Frontal cortex (tissue), 4 donors: ENCODE measurements around the gene CD81. TPM values are rescaled to one million over a fixed set of nuclear protein-coding genes. Genes with fewer than 3 reads are reported as not detected.

ENCODE experiments used
- DNase-seq, 2 donors: peaks; one replicate each; pipeline ENCODE4 v3.0.0; 2012; ENCODE audit warnings: low spot score in 2 of 2
- FAIRE-seq: peaks from 2 replicates; lab custom pipeline; 2012; peaks lifted over from hg19 to GRCh38; lab: Jason Lieb, UNC
- total RNA-seq: library from RNA; depleted of rRNA; stranded (reverse); fragments of >200 nt; gene quantifications from one replicate; pipeline ENCODE4 v1.2.3, GENCODE V29; 2014
- donor health status: control.
- donor health status: control.
- donor health status: control.

CD81 gene
- total RNA-seq, 1 donor from 2014 or later = 67.7 TPM

DNA sequence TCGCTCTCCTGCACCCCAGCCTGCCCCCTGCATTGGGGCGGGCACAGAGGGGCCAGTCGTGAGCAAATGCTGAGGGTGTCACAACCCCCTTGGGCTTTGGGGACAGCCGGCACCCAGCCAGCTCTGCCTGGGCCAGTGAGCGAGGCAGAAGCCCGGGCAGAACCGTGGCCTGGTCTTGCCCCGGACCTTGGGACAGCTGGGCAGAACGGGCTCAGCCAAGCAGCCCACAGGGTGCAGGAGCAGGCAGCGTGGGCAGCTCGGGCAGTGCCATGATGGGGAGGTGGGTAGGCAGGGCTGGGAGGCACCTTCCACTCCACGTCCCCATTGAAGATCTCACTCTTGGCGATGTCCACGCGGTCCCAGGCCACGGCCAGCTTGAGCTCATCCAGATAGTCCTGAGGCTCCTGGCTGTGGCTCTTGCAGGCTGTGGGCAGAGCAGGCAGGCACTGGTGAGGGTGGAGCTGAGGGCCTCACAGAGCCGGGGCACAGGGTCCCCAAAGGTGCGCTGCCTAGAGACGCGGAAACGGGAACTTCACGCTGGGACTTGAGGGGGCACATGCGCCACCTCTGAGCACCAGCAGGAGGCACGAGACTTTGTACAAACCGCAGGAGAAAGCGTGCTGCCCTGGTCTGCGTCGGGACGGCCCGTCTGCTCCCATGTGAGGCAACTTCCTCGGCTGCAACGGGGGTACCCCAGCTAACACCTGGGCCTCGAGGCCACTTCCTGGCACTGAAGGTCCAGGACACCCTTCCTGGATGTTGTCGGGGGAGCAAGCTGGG, 38.7 kb downstream of the CD81 start:
- FAIRE-seq (no peak), DNase-seq (no peak)

DNA sequence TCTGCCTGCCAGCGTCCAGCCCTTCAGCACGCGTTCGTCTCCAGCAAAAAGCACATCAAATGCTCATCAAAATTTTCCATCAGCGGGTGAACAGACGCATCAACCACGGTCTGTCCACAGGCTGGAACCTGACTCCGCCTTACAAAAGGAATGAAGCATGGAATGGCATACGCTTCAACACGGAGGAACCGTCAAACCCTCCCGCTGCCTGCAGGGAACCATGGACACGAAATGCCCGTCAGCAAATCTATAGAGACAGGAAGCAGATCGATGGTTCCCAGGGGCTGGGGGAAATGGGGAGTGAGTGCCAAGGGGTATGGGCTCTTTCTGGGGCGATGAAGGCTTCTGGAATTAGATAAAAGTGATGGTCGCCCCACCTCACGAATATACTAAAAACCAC, 39.7 kb downstream of the CD81 start:
- DNase-seq (no peak), FAIRE-seq (no peak)

GRCh38 chr11:2417856-2418692, 41.0 kb downstream of the CD81 start:
- FAIRE-seq = no peak
- DNase-seq = no peak

DNA sequence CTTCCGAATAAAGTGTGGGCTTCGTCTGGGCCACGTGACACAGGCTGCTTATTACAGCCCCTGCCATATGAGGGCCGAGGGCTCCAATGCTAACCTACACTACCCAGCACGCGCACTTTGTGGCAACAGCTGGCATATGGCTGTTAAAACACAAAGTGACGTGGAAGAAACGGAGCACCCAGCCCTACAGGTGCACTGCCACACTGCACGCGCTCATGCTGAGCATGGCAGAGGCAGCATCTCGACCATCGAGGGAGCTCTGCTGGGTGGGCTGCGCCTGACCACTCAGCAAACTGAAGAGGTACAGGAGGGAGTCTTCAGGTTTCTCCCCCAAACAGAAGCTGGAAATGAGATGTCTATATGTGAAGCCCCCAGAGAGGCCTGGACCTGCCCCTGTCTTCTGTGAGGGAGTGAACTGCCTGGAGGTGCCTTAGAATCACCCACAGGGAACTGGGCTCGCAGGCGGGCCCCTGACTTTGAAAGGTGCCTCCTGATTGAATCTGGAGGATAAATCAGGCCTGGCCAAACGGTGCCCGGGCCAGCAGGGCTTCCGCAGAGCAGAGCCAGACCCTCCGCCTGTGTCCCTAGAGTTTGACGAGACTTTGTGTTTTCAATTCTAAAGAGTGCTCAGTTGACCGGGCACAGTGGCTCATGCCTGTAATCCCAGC, 41.7 kb downstream of the CD81 start:
- no peak for DNase-seq
- FAIRE-seq = no peak

GRCh38 chr11:2419638-2420501, 42.8 kb downstream of the CD81 start:
- DNase-seq = peak; percentile 86 to 91
- peak; percentile 23 for FAIRE-seq

- FAIRE-seq (no peak), DNase-seq (peak; percentile 93 to 99)
Measured at GRCh38 chr11:2420502-2421225, 43.6 kb downstream of the CD81 start.

DNA sequence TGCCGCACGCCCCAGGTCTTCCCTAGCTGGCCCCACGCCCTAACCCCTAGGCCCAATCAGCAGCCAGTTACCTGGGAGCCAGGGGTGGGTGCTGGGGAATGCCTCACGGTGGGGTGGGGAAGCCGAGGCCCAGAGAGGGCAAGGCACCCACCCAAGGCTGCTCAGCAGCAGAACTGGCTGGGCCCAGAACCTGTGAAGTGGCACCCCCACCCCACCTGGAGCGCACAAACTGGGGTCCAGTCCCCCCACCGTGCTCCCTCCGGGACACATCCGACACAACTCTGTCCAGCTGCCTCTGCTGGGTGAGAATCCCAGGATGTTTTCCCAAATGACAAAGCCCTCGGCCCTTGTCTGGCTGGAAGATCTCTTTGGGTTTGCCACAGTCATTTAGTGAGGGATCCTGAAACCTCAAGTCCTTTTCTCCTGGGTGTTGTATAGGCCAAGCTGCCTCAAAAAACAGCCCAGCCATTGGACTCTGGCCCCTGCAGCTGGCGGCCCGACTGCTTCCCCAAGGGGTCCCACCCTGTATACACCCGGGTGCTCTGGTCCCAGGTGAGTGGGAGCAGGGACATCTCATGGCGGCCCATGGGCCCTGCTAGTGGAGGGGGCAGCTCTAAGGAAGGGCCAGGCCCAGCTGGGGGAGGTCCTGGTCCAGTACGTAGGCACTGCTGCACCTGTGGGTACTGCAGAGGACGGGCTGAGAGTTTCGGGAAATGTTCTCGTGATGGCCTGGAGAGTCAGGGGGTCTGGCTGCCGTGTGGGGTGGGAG, 44.3 kb downstream of the CD81 start:
- no peak for DNase-seq

GRCh38 chr11:2421996-2422395, 44.9 kb downstream of the CD81 start:
- no peak for FAIRE-seq
- DNase-seq = no peak

More for the DNA sequence above, 44.3 kb downstream of the CD81 start:
- no peak for FAIRE-seq

DNA sequence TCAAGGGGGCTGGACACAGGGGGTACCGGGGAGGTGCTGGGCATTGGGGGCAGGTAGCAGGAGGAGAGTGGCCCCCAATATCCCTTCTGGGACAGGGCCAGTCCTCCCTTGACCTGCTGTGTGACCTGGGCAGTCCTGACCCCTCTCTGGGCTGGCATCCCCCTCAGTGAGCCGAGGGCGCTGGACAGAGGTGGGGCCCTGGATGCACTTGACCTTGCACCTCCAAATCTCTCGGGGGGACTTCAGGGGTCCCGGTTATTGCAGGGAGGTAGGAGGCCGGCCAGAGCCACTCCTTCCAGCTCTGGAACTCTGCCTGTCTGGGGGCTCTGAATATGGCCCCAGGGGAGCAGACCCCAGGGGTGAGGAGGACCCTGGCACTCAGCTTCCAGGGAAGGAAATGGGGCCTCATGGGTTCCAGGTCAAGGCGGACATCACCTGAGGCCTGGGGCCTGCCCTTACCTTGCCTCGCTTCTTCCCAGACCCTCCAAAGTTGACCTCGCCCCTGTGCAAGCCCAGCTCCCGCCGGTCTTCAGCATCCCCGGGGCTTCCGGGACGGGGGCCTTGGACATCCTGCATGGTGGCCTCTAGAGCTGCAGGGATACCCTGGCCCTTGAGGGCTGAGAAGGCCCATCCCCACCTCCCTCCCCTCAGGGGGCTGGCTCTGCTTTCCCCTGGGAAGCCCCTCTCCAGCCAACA, 45.5 kb downstream of the CD81 start:
- FAIRE-seq (no peak), DNase-seq (no peak)

DNA sequence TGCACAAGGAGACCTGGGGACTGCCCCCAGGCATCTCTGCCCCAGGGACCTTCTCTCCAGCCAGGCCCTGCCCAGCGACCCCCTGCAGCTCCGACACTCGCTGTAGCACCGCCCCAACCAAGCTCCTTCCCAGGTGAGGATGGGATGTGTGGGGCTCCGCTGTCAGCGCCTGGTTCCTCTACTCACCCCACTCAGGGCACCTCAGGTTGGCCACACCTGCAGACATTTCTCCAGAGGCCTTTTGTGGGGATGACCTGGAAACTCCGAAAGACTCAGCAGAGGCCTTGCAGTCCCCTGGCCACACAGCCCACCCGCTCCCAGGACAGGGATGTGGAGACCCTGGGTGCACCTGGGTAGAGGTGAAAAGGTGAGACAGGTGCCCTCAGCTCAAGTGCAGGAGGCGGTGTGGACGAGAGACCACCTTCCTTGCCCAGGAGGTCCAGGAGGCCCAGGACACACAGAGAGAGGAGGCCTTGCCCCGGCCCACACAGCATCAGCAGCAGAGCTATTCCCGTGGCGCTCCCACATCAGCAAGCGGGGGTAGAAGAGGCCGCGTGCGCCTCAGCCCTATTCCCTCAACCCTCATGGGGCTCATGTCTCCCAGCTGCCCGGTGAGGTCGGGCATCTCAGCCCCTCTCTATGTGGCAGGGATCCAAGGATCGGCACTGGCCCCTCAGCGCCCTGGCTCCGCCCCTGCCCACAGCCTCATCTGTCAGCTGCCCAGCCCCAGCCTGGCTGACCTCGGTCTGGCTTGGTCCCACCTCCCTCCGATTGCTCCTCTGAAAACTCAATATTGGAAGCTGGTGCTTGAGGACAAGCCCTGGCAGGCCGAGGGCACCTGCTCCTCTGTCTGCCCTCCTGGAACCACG, 46.3 kb downstream of the CD81 start:
- FAIRE-seq (no peak), DNase-seq (no peak)

DNA sequence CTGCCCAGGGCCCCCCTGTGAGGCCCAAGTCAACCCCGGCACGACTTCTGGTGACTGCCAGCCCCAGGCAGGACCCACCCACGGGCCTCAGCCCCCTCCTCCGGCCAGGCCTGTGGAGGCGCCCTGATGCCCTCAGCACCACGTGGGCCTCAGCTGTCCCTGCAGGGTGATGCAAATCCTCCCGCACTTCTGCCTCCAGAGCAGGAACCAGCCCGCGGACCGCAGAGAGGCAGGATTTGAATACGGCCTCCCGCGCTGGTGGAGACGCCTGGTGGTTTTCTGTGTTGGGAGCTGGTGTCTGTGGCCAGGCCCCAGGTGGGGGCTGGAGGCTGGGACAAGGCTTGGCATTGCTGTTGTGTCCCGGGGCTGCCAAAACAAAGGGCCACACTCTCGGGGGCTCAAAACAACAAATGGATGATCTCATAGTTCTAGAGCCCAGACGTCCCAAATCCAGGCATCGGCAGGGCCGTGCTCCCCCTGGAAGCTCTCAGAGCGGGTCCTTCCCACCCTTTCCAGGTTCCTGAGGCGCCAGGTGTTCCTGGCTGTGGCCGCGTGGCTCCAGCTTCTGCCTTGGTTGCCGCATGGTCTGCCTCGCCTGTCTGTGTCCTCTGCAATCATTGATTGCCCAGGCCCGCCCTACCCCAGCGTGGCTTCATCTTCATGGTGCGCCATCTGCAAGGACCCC, 47.8 kb downstream of the CD81 start:
- FAIRE-seq = no peak
- no peak for DNase-seq

- DNase-seq (no peak), FAIRE-seq (no peak)
Measured at GRCh38 chr11:2425506-2425905, 48.4 kb downstream of the CD81 start.

- DNase-seq (no peak), FAIRE-seq (no peak)
Measured at GRCh38 chr11:2426221-2426620, 49.1 kb downstream of the CD81 start.

GRCh38 chr11:2426826-2427521, 49.9 kb downstream of the CD81 start:
- no peak for DNase-seq
- FAIRE-seq = no peak

- DNase-seq (no peak), FAIRE-seq (no peak)
Measured at GRCh38 chr11:2427721-2428321, 50.7 kb downstream of the CD81 start.
